ENCODE results near the gene NPAP1. TPM values are rescaled to one million over a fixed set of nuclear protein-coding genes. Genes with fewer than 3 reads are reported as not detected.
"Not testable (repeated sequence)": the region's sequence is repeated elsewhere in the genome, so short reads cannot be mapped to it uniquely, and the experiment has no call there.

NPAP1 gene
- total RNA-seq, 1 donor from 2014 or later: not detected

- Histone ChIP-seq H3K27me3 (no peaks in the 10 kb centered on the region), H3K4me3 (no peak overlapping the region), H3K27ac (no peak overlapping the region), H3K36me3 (no peaks in the 10 kb centered on the region), H3K9me3 (no peaks in the 10 kb centered on the region), H3K4me1 (no peaks in the 10 kb centered on the region)
- DNase-seq (ENCODE audit: low spot score in 2 of 2): no peak
- intact Hi-C loops (cut with DNase I): no loop called here
- no peak for TF ChIP-seq CTCF (IDR thresholded peaks at IDR 0.05)
Measured at GRCh38 chr15:24662991-24663390, 12.6 kb upstream of the NPAP1 start.

GRCh38 chr15:24676431-24676830, 856 bp downstream of the NPAP1 start:
- H3K4me1 ChIP-seq: no peaks in the 10 kb centered on the region
- H3K27me3 ChIP-seq: no peaks in the 10 kb centered on the region
- H3K27ac ChIP-seq: no peak overlapping the region
- no peak for DNase-seq (ENCODE audit: low spot score in 2 of 2)
- TF ChIP-seq CTCF (IDR thresholded peaks at IDR 0.05): no peak
- intact Hi-C loops (cut with DNase I): no loop called here
- H3K36me3 ChIP-seq: no peaks in the 10 kb centered on the region
- no peak overlapping the region for H3K4me3 ChIP-seq
- H3K9me3 ChIP-seq: no peaks in the 10 kb centered on the region

GRCh38 chr15:24678485-24678884, 2.9 kb downstream of the NPAP1 start:
- TF ChIP-seq CTCF (IDR thresholded peaks at IDR 0.05): no peak
- Histone ChIP-seq H3K27ac (no peak overlapping the region), H3K36me3 (no peaks in the 10 kb centered on the region), H3K4me3 (no peak overlapping the region), H3K4me1 (no peaks in the 10 kb centered on the region), H3K27me3 (no peaks in the 10 kb centered on the region), H3K9me3 (no peaks in the 10 kb centered on the region)
- no peak for DNase-seq (ENCODE audit: low spot score in 2 of 2)
- intact Hi-C loops (cut with DNase I): no loop called here

GRCh38 chr15:24682002-24682401, 6.4 kb downstream of the NPAP1 start:
- no peak overlapping the region for H3K27ac ChIP-seq
- intact Hi-C loops (cut with DNase I): no loop called here
- TF ChIP-seq CTCF (IDR thresholded peaks at IDR 0.05): no peak
- no peaks in the 10 kb centered on the region for H3K36me3 ChIP-seq
- H3K4me3 ChIP-seq: no peak overlapping the region
- H3K9me3 ChIP-seq: no peaks in the 10 kb centered on the region
- DNase-seq (ENCODE audit: low spot score in 2 of 2): no peak
- H3K27me3 ChIP-seq: no peaks in the 10 kb centered on the region
- no peaks in the 10 kb centered on the region for H3K4me1 ChIP-seq

- H3K4me1 ChIP-seq; H3K9me3 ChIP-seq; H3K27me3 ChIP-seq; DNase-seq (ENCODE audit: low spot score in 2 of 2); H3K27ac ChIP-seq; H3K36me3 ChIP-seq; intact Hi-C loops (cut with DNase I); H3K4me3 ChIP-seq: not testable (repeated sequence)
Measured at GRCh38 chr15:24682905-24683304, 7.3 kb downstream of the NPAP1 start.

- no peak for DNase-seq (ENCODE audit: low spot score in 2 of 2)
- Histone ChIP-seq H3K4me3 (no peak overlapping the region), H3K27me3 (no peaks in the 10 kb centered on the region), H3K4me1 (no peaks in the 10 kb centered on the region), H3K9me3 (no peaks in the 10 kb centered on the region), H3K36me3 (no peaks in the 10 kb centered on the region), H3K27ac (no peak overlapping the region)
- no peak for TF ChIP-seq CTCF (IDR thresholded peaks at IDR 0.05)
- intact Hi-C loops (cut with DNase I): no loop called here
Measured at GRCh38 chr15:24683736-24684135, 8.2 kb downstream of the NPAP1 start.
